Mesendoderm (in vitro differentiated cells): Measurements from ENCODE around the gene HMCN2.

ENCODE experiments used
- DNase-seq: peaks from one replicate; pipeline ENCODE4 v3.0.0; 2013
- H2AK5ac ChIP-seq: 2 replicates; pipeline ENCODE4 v1.6.1; 2013; ENCODE audit warnings: low read length, inconsistent platforms
- H2BK120ac ChIP-seq: 2 replicates; pipeline ENCODE4 v1.6.1; 2013; ENCODE audit warnings: low read depth, mild to moderate bottlenecking, low read length, moderate library complexity, mixed read lengths
- H2BK15ac ChIP-seq: replicated peaks from 2 replicates; pipeline ENCODE4 v1.6.1; 2013; ENCODE audit warnings: low read depth, mild to moderate bottlenecking, moderate library complexity
- H2BK5ac ChIP-seq: 2 replicates; pipeline ENCODE4 v1.6.1; 2013; ENCODE audit warnings: low read length, inconsistent platforms
- H3K18ac ChIP-seq: 2 replicates; pipeline ENCODE4 v1.6.1; 2013; ENCODE audit warnings: mild to moderate bottlenecking, low read length, mixed read lengths
- H3K23ac ChIP-seq: one replicate; pipeline ENCODE4 v1.6.1; 2013; ENCODE audit warnings: low read length
- H3K27ac ChIP-seq: 2 replicates; pipeline ENCODE4 v1.5.1; 2013; ENCODE audit warnings: low read depth, mild to moderate bottlenecking, inconsistent platforms, low read length, moderate library complexity
- H3K27me3 ChIP-seq: 2 replicates; pipeline ENCODE4 v1.6.1; 2013; ENCODE audit warnings: low read length, control low read depth, mild to moderate bottlenecking, inconsistent platforms; ENCODE audit not compliant: insufficient read depth, poor library complexity
- H3K36me3 ChIP-seq: 2 replicates; pipeline ENCODE4 v1.6.1; 2013; ENCODE audit warnings: low read length, inconsistent platforms; ENCODE audit not compliant: control insufficient read depth, insufficient read depth
- H3K4ac ChIP-seq: one replicate; pipeline ENCODE4 v1.6.1; 2013; ENCODE audit warnings: low read depth, mild to moderate bottlenecking, low read length, moderate library complexity
- H3K4me1 ChIP-seq: 2 replicates; pipeline ENCODE4 v1.6.1; 2013; ENCODE audit warnings: low read depth, low read length, inconsistent platforms; ENCODE audit not compliant: control insufficient read depth
- H3K4me2 ChIP-seq: 2 replicates; pipeline ENCODE4 v1.6.1; 2013; ENCODE audit warnings: low read length
- H3K4me3 ChIP-seq: 2 replicates; pipeline ENCODE4 v1.5.1; 2013; ENCODE audit warnings: mild to moderate bottlenecking, low read length
- H3K56ac ChIP-seq: one replicate; pipeline ENCODE4 v1.6.1; 2013; ENCODE audit warnings: low read length
- H3K79me1 ChIP-seq: 2 replicates; pipeline ENCODE4 v1.6.1; 2013; ENCODE audit warnings: low read length, inconsistent platforms
- H3K79me2 ChIP-seq: 2 replicates; pipeline ENCODE4 v1.6.1; 2013; ENCODE audit warnings: mild to moderate bottlenecking, low read length; ENCODE audit not compliant: control insufficient read depth, insufficient read depth
- H3K9ac ChIP-seq: 2 replicates; pipeline ENCODE4 v1.6.1; 2013; ENCODE audit warnings: low read length, inconsistent platforms
- H4K5ac ChIP-seq: one replicate; pipeline ENCODE4 v1.6.1; 2013; ENCODE audit warnings: low read length
- H4K8ac ChIP-seq: one replicate; pipeline ENCODE4 v1.6.1; 2013; ENCODE audit warnings: low read depth, mild to moderate bottlenecking, control low read depth, low read length, moderate library complexity
- WGBS: extraction: QIAGEN DNeasy Blood & Tissue Kit; methylation state at CpG from one replicate; pipeline ENCODE4 v1.1.7; 2013; ENCODE audit warnings: low lambda C conversion rate, missing lambda C conversion rate; ENCODE audit not compliant: insufficient coverage; ENCODE audit errors: extremely low coverage; 5-methylcytosine and 5-hydroxymethylcytosine counted together

HMCN2 gene

DNA sequence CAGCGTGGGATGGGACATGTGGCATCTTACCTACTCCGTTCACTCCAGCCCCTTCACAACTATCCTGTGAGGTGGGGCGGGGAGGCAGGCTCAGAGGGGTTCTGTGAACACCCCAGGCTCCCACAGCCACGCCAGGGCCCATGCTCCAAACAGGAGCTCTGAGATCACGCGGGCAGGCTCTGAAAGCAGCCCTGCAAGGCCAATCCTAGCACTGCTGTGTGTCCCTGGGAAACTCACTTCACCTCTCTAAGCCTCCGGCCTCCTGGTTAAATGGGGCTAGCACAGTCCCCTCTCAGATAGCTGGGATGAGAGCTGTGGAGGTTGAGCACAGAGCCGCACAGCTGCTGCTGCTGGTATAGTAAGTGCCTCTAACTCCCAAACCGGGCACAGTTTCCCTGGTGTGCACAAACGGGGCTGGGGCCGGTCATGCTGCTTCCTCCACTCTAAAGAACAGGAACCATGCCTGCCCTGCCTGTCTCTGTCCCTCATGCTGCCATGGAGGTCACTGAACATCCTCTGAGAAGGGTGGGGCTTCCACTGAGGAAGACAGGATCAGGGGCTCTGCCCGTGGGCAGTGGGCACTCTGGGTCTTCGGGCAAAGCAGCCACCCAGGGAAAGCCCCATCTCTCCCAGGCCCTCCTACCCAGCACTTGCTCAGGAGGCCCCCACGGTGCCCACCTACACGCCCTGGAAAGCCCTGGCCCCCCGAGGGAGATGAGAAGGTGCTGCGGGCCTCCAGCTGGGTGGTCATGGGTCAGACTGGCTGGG lies 166.2 kb downstream of the HMCN2 start:
- no peak overlapping the region for H3K23ac ChIP-seq
- no peaks in the 10 kb centered on the region for H3K79me1 ChIP-seq
- DNase-seq = no peak
- no peak overlapping the region for H2AK5ac ChIP-seq
- no peak overlapping the region for H3K4me2 ChIP-seq
- H3K27me3 ChIP-seq = peaks cover 2% of the 10 kb centered on the region
- no peak overlapping the region for H2BK120ac ChIP-seq
- H3K56ac ChIP-seq = no peak overlapping the region
- H3K27ac ChIP-seq = no peak overlapping the region
- H4K8ac ChIP-seq = no peak overlapping the region
- no peaks in the 10 kb centered on the region for H3K36me3 ChIP-seq
- no peak overlapping the region for H3K4ac ChIP-seq
- H3K4me3 ChIP-seq = no peak overlapping the region
- H2BK5ac ChIP-seq = no peak overlapping the region
- no peak overlapping the region for H2BK15ac ChIP-seq
- no peak overlapping the region for H4K5ac ChIP-seq
- H3K79me2 ChIP-seq = no peaks in the 10 kb centered on the region
- H3K4me1 ChIP-seq = no peaks in the 10 kb centered on the region
- no peak overlapping the region for H3K18ac ChIP-seq
- H3K9ac ChIP-seq = no peak overlapping the region
- WGBS = no CpG with 5 or more reads among the region's 17 CpGs

DNA sequence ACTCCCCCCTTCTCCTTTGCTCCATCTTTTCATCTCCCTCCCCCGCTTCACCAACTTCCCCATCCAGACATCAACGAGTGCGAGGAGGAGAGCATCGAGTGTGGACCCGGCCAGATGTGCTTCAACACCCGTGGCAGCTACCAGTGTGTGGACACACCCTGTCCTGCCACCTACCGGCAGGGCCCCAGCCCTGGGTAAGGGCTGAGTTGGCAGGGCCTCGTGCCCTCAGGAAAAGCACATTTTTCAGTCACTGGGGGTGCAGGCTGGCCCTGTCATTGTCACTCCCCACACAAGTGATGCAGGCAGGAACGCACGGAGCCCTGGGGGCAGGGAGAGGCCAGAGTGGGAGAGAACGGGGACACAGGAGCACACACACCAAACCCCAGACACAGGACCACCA lies 166.8 kb downstream of the HMCN2 start:
- Histone ChIP-seq H3K79me2 (no peaks in the 10 kb centered on the region), H3K18ac (no peak overlapping the region), H3K4ac (no peak overlapping the region), H3K9ac (no peak overlapping the region), H2AK5ac (peak overlapping the region; percentile 36), H2BK5ac (no peak overlapping the region), H3K27ac (no peak overlapping the region), H3K36me3 (no peaks in the 10 kb centered on the region), H3K23ac (no peak overlapping the region), H3K56ac (no peak overlapping the region), H4K5ac (no peak overlapping the region), H3K27me3 (peaks cover 2% of the 10 kb centered on the region), H2BK15ac (no peak overlapping the region), H3K4me1 (no peaks in the 10 kb centered on the region), H3K4me3 (no peak overlapping the region), H2BK120ac (no peak overlapping the region), H3K4me2 (no peak overlapping the region), H4K8ac (no peak overlapping the region), H3K79me1 (no peaks in the 10 kb centered on the region)
- WGBS = no CpG with 5 or more reads among the region's 11 CpGs
- no peak for DNase-seq

GRCh38 chr9:130432796-130433167 lies 167.2 kb downstream of the HMCN2 start:
- Histone ChIP-seq H3K18ac (no peak overlapping the region), H3K4me2 (peak overlapping the region; percentile 92), H3K23ac (peak overlapping the region; percentile 81), H3K36me3 (no peaks in the 10 kb centered on the region), H3K9ac (peak overlapping the region; percentile 69), H2BK15ac (no peak overlapping the region), H2AK5ac (no peak overlapping the region), H3K27ac (no peak overlapping the region), H2BK5ac (no peak overlapping the region), H3K4me1 (no peaks in the 10 kb centered on the region), H3K79me2 (no peaks in the 10 kb centered on the region), H2BK120ac (no peak overlapping the region), H3K56ac (peak overlapping the region; percentile 92), H3K79me1 (no peaks in the 10 kb centered on the region), H4K8ac (no peak overlapping the region), H3K27me3 (peaks cover 2% of the 10 kb centered on the region), H3K4me3 (no peak overlapping the region), H4K5ac (no peak overlapping the region), H3K4ac (no peak overlapping the region)
- no CpG with 5 or more reads among the region's 16 CpGs for WGBS
- no peak for DNase-seq

DNA sequence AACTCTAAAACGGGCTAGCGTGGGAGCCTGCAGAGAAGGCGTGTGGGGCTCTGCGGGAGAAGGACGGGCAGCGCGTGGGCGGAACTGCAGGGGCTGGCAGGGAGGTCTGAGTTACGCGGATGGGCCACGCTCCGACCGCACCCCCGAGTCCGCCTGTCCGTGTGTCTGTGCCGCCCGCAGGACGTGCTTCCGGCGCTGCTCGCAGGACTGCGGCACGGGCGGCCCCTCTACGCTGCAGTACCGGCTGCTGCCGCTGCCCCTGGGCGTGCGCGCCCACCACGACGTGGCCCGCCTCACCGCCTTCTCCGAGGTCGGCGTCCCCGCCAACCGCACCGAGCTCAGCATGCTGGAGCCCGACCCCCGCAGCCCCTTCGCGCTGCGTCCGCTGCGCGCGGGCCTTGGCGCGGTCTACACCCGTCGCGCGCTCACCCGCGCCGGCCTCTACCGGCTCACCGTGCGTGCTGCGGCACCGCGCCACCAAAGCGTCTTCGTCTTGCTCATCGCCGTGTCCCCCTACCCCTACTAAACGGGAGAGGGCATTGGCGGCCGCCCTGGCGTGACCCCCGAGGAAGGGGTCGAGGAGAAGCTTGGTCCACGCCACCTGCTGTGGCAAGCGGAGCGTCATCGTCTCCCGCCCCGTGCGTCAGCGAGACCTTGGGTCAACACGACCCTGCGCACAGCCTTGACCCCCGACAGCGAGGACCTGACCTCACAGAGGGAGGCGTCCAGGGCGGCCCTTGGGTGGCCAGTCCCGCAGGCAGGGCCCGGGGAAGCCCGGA lies 167.8 kb downstream of the HMCN2 start:
- no peak overlapping the region for H3K4ac ChIP-seq
- no peaks in the 10 kb centered on the region for H3K36me3 ChIP-seq
- H3K4me1 ChIP-seq = no peaks in the 10 kb centered on the region
- H3K27me3 ChIP-seq = peaks cover 2% of the 10 kb centered on the region
- H2BK5ac ChIP-seq = no peak overlapping the region
- no peak overlapping the region for H2BK15ac ChIP-seq
- peak overlapping the region; percentile 72 for H3K9ac ChIP-seq
- no peak overlapping the region for H3K27ac ChIP-seq
- no peak overlapping the region for H3K4me3 ChIP-seq
- H3K56ac ChIP-seq = peak overlapping the region; percentile 92
- no peaks in the 10 kb centered on the region for H3K79me1 ChIP-seq
- H4K8ac ChIP-seq = no peak overlapping the region
- H3K79me2 ChIP-seq = no peaks in the 10 kb centered on the region
- H4K5ac ChIP-seq = no peak overlapping the region
- H3K18ac ChIP-seq = no peak overlapping the region
- H2BK120ac ChIP-seq = no peak overlapping the region
- H2AK5ac ChIP-seq = no peak overlapping the region
- peak overlapping the region; percentile 92 for H3K4me2 ChIP-seq
- WGBS = no CpG with 5 or more reads among the region's 92 CpGs
- peak overlapping the region; percentile 81 for H3K23ac ChIP-seq
- peak; percentile 69 for DNase-seq

- Histone ChIP-seq H3K36me3 (no peaks in the 10 kb centered on the region), H2BK120ac (no peak overlapping the region), H3K4me2 (no peak overlapping the region), H3K9ac (no peak overlapping the region), H2BK5ac (no peak overlapping the region), H3K4ac (no peak overlapping the region), H3K27ac (no peak overlapping the region), H3K79me1 (no peaks in the 10 kb centered on the region), H2BK15ac (no peak overlapping the region), H3K79me2 (no peaks in the 10 kb centered on the region), H4K5ac (no peak overlapping the region), H3K4me3 (no peak overlapping the region), H3K27me3 (peaks cover 2% of the 10 kb centered on the region), H2AK5ac (no peak overlapping the region), H4K8ac (no peak overlapping the region), H3K18ac (no peak overlapping the region), H3K4me1 (no peaks in the 10 kb centered on the region), H3K23ac (no peak overlapping the region), H3K56ac (no peak overlapping the region)
- no CpG with 5 or more reads among the region's 9 CpGs for WGBS
- DNase-seq = no peak
Measured at GRCh38 chr9:130433947-130434262, 168.3 kb downstream of the HMCN2 start.
